Ishikawa (cell line): Measurements from ENCODE around the gene GPRIN2.
A peak's percentile ranks its signal among the peaks of the same experiment; 100 is the strongest.

ENCODE experiments used
- CEBPB ChIP-seq: IDR thresholded peaks from 2 replicates; pipeline ENCODE4 v1.6.1; 2012
- CREB1 ChIP-seq: IDR thresholded peaks from 2 replicates; pipeline ENCODE4 v1.6.1; 2012; ENCODE audit warnings: low read depth
- EGR1 ChIP-seq: IDR thresholded peaks from 2 replicates; pipeline ENCODE4 v1.6.1; 2012
- EP300 ChIP-seq: IDR thresholded peaks from 2 replicates; pipeline ENCODE4 v1.6.1; 2012; ENCODE audit warnings: borderline replicate concordance
- FOXM1 ChIP-seq: IDR thresholded peaks from 2 replicates; pipeline ENCODE4 v1.6.1; 2012; ENCODE audit warnings: low read depth, borderline replicate concordance
- MAX ChIP-seq: IDR thresholded peaks from 2 replicates; pipeline ENCODE4 v1.6.1; 2012
- NFIC ChIP-seq: IDR thresholded peaks from 2 replicates; pipeline ENCODE4 v1.6.1; 2012
- RAD21 ChIP-seq: IDR thresholded peaks from 2 replicates; pipeline ENCODE4 v1.6.1; 2012; ENCODE audit warnings: low read depth
- TAF1 ChIP-seq: IDR thresholded peaks from 2 replicates; pipeline ENCODE4 v1.6.1; 2012; ENCODE audit warnings: low read depth, mild to moderate bottlenecking
- TCF12 ChIP-seq: IDR thresholded peaks from 2 replicates; pipeline ENCODE4 v1.6.1; 2012; ENCODE audit warnings: low read depth
- TEAD4 ChIP-seq: IDR thresholded peaks from 2 replicates; pipeline ENCODE4 v1.6.1; 2012
- YY1 ChIP-seq: IDR thresholded peaks from 2 replicates; pipeline ENCODE4 v1.6.1; 2012; ENCODE audit warnings: low read depth
- ZBTB7A ChIP-seq: IDR thresholded peaks from 2 replicates; pipeline ENCODE4 v1.6.1; 2012; ENCODE audit warnings: low read depth
- TF ChIP-seq, protein P1 (sequence below): IDR thresholded peaks from 2 replicates; pipeline ENCODE4 v1.6.1; 2012; ENCODE audit warnings: low read depth, mild to moderate bottlenecking
- TF ChIP-seq, protein P2 (sequence below): IDR thresholded peaks from 2 replicates; pipeline ENCODE4 v1.6.1; 2012

The GPRIN2 gene

DNA sequence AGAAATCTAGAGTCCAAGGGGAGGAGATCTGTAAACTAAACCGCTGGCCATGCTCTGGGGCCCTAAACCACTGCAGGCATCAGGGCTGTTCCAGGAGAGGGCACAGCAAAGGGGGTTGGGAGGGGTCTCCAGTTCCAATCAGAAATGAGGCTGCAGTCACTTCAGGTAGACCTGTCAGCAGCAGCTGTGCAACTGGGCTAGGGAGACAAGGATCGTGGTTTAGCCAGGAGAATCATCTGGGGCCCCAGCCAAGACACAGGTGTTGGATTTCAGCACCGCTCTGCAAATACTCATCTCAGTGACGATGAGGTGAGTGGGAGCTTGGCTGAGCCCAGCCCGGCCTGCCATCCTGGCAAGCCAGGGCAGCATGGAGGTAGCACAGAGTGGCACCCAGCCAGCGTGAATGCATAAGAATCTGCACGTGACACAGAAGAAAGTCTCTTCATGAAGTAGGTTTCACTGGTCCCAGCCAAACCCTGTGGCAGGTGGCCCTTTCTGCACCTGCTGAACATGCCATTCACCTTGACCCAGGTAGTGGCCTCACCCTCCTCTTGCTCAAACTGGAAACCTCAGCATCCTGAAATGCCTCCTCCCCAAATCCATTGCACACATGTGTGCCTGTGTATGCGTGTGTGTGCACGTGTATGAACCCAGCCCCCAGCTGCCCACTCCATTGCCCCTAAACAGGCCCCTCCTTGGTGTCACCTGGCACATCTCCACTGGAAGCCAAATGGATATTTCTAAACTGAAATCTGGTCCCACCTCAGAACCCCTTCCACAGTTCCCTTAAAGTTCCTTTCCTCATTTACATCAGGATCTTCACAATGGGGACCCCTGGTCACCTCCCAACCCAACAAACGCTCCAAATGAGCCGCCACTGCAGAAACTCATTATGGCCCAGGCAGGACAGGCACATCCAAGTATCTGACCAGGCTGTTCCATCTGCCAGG is 9.6 kb downstream of the GPRIN2 start:
- TF ChIP-seq TCF12 (no peak), EP300 (no peak), ZBTB7A (no peak), RAD21 (no peak), FOXM1 (no peak)

DNA sequence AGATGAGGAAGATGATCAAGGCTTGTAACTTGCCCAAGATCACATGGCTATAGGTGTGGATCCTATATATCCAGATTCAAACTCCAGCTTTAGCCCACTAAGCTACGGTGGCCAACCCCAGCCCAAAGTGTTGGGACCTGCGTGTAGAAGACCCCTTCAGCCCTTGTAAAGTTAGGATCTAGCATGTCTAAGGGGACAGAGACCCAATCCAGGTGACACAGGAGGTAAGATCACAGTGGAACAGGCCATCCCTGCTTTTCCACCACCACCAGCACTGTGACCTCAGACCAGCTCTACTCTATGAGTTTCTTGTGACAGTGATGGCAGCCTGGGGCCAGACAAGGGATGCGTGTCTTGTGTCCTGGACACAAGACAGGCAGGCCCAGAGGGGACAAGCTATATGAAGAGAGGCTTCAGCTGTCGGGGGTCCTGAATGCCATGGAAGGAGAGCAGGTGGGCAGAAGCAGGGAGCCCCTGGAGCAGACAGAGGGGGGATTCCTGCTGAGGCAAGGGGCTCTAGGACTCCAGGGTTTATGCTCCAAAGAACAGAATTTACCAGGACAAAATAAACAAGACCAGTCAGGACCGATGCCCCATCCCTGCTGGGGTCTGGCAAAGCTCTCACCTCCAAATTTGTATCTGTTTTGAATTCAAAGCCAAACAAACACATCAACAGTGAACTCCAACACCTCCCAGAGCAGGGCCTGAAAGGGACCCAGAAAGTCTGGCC is 10.4 kb downstream of the GPRIN2 start:
- TF ChIP-seq NFIC (no peak), EGR1 (no peak), MAX (no peak), CREB1 (no peak)
- TF ChIP-seq, protein P1, sequence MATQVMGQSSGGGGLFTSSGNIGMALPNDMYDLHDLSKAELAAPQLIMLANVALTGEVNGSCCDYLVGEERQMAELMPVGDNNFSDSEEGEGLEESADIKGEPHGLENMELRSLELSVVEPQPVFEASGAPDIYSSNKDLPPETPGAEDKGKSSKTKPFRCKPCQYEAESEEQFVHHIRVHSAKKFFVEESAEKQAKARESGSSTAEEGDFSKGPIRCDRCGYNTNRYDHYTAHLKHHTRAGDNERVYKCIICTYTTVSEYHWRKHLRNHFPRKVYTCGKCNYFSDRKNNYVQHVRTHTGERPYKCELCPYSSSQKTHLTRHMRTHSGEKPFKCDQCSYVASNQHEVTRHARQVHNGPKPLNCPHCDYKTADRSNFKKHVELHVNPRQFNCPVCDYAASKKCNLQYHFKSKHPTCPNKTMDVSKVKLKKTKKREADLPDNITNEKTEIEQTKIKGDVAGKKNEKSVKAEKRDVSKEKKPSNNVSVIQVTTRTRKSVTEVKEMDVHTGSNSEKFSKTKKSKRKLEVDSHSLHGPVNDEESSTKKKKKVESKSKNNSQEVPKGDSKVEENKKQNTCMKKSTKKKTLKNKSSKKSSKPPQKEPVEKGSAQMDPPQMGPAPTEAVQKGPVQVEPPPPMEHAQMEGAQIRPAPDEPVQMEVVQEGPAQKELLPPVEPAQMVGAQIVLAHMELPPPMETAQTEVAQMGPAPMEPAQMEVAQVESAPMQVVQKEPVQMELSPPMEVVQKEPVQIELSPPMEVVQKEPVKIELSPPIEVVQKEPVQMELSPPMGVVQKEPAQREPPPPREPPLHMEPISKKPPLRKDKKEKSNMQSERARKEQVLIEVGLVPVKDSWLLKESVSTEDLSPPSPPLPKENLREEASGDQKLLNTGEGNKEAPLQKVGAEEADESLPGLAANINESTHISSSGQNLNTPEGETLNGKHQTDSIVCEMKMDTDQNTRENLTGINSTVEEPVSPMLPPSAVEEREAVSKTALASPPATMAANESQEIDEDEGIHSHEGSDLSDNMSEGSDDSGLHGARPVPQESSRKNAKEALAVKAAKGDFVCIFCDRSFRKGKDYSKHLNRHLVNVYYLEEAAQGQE = no peak

DNA sequence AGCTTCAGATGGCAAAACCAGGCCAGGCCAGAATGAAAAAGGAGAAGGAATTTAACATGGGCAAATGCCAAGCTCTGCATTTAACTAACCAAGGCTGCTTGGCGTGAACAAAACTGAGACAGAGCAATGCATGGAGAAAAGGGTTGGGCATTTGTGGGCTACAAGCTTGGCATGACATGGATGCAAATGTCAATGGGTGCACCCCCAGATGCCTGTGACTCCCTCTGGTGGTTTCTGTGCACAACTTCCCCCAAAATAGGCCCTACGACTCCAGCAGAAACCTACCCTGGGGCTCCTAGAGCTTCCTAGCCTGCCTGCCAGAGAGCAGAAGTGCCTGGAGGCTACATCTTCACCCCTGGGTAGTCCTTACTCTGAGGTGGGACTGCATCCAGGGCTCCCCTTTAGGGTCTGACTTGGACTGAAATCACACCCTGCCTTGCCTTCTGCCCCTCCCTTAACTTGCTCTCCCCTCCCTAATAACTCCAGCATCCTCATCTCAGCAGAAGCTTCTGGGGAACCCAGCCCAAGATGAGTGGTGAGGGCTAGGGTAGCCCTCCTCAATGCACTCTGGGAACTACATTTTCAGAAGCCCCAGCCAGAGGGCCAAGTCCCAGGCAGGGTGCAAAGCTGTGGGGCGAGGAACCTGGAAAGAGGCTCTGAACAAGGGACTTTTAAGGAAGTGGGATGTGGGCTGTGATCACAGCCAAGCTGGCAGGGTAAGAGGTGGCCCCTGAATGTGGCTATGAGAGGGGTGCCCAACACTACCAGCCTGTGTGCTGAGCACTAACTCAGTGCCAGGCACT is 11.3 kb downstream of the GPRIN2 start:
- TF ChIP-seq RAD21 = peak; percentile 41; the same call in 1 of the 2 replicates
- TF ChIP-seq MAX = no peak
- TF ChIP-seq TCF12 = no peak
- TF ChIP-seq, protein P2, sequence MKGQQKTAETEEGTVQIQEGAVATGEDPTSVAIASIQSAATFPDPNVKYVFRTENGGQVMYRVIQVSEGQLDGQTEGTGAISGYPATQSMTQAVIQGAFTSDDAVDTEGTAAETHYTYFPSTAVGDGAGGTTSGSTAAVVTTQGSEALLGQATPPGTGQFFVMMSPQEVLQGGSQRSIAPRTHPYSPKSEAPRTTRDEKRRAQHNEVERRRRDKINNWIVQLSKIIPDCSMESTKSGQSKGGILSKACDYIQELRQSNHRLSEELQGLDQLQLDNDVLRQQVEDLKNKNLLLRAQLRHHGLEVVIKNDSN = no peak
- no peak for TF ChIP-seq TEAD4

GRCh38 chr10:46543466-46544377 is 12.7 kb downstream of the GPRIN2 start:
- TF ChIP-seq YY1 (no peak), RAD21 (no peak), EP300 (no peak), MAX (no peak), TCF12 (no peak), CREB1 (no peak), ZBTB7A (no peak), TEAD4 (no peak), TAF1 (no peak), CEBPB (no peak), FOXM1 (no peak), EGR1 (no peak), NFIC (no peak)
- TF ChIP-seq, protein P1 = no peak
- TF ChIP-seq, protein P2 = no peak
